HepG2 (cell line): ENCODE data around the gene ESPN. TPM values are rescaled to one million over a fixed set of nuclear protein-coding genes. Genes with fewer than 3 reads are reported as not detected.

Experiments
- ADNP ChIP-seq: sonication (generic); formaldehyde crosslinking; IDR thresholded peaks from 2 replicates; pipeline ENCODE4 v1.4.0; 2020; ENCODE audit warnings: missing genetic modification reagents
- GFI1 ChIP-seq: sonication (generic); formaldehyde crosslinking; IDR thresholded peaks from 2 replicates; pipeline ENCODE4 v1.5.0; 2020; ENCODE audit warnings: missing genetic modification reagents, mild to moderate bottlenecking, borderline replicate concordance
- GLI4 ChIP-seq: sonication (generic); formaldehyde crosslinking; IDR thresholded peaks from 2 replicates; pipeline ENCODE4 v1.5.1; 2020; ENCODE audit warnings: missing genetic modification reagents, mild to moderate bottlenecking, moderate library complexity, borderline replicate concordance
- HOXA3 ChIP-seq: sonication (generic); formaldehyde crosslinking; IDR thresholded peaks from 2 replicates; pipeline ENCODE4 v1.5.0; 2020; ENCODE audit warnings: missing genetic modification reagents
- MAFF ChIP-seq: IDR thresholded peaks from 2 replicates; pipeline ENCODE4 v1.6.1; 2011; ENCODE audit warnings: low read depth, low read length, improper control_type of control experiment
- MLLT10 ChIP-seq: sonication (generic); formaldehyde crosslinking; IDR thresholded peaks from 2 replicates; pipeline ENCODE4 v1.4.0; 2020; ENCODE audit warnings: missing genetic modification reagents
- NFIB ChIP-seq: sonication (generic); formaldehyde crosslinking; IDR thresholded peaks from 2 replicates; pipeline ENCODE4 v1.9.0; 2021; ENCODE audit warnings: missing genetic modification reagents, mild to moderate bottlenecking, borderline replicate concordance
- PLRG1 ChIP-seq: fragments of 450-650 bp; conservative IDR thresholded peaks from 2 replicates; pipeline ENCODE4 v1.6.1; 2016
- SMAD9 ChIP-seq: sonication (generic); formaldehyde crosslinking; IDR thresholded peaks from 2 replicates; pipeline ENCODE4 v1.5.1; 2020; ENCODE audit warnings: mild to moderate bottlenecking, missing genetic modification reagents
- ZBTB38 ChIP-seq: sonication (generic); formaldehyde crosslinking; IDR thresholded peaks from 2 replicates; pipeline ENCODE4 v1.5.1; 2020; ENCODE audit warnings: mild to moderate bottlenecking, missing genetic modification reagents
- ZKSCAN5 ChIP-seq: sonication (generic); formaldehyde crosslinking; IDR thresholded peaks from 2 replicates; pipeline ENCODE4 v1.5.1; 2020; ENCODE audit warnings: mild to moderate bottlenecking, missing genetic modification reagents
- ZNF225 ChIP-seq: sonication (generic); formaldehyde crosslinking; IDR thresholded peaks from 2 replicates; pipeline ENCODE4 v1.4.0; 2020; ENCODE audit warnings: mild to moderate bottlenecking, missing genetic modification reagents
- ZNF24 ChIP-seq: fragments of 450-650 bp; IDR thresholded peaks from 2 replicates; pipeline ENCODE4 v1.6.1; 2017; ENCODE audit warnings: antibody characterized with exemption, mild to moderate bottlenecking
- ZNF431 ChIP-seq: sonication (generic); formaldehyde crosslinking; IDR thresholded peaks from 2 replicates; pipeline ENCODE4 v1.9.0; 2022; ENCODE audit warnings: missing genetic modification reagents, low read depth, mild to moderate bottlenecking, borderline replicate concordance
- ZNF446 ChIP-seq: sonication (generic); formaldehyde crosslinking; IDR thresholded peaks from 2 replicates; pipeline ENCODE4 v1.5.0; 2020; ENCODE audit warnings: mild to moderate bottlenecking, missing genetic modification reagents
- ZNF629 ChIP-seq: sonication (generic); formaldehyde crosslinking; conservative IDR thresholded peaks from 2 replicates; pipeline ENCODE4 v1.5.0; 2020; ENCODE audit warnings: missing genetic modification reagents
- polyA plus RNA-seq, 8 experiments: library from polyadenylated mRNA; depleted of rRNA in 3 of 8; stranded (reverse) in 7 of 8; unstranded in 1 of 8; fragments of >200 nt; fragmentation: Illumina TruSeq in 4 of 8; extraction: Trizol in 4 of 8; gene quantifications; 2 replicates each; pipeline versions ENCODE4 v1.2.1 to v1.2.3, GENCODE V29; 2011 to 2016; ENCODE audit warnings: low read depth in 4 of 8, missing spikeins in 1 of 8, mixed read lengths in 1 of 8; ENCODE audit not compliant: insufficient read depth in 1 of 8
- total RNA-seq, 5 experiments: library from RNA; depleted of rRNA; stranded (reverse); fragments of >200 nt; fragmentation: Illumina TruSeq; extraction: Trizol; gene quantifications; 2 replicates each; pipeline ENCODE4 v1.2.3, GENCODE V29; 2016; ENCODE audit warnings: low read depth in 1 of 5
- TF ChIP-seq, protein P1 (sequence below): IDR thresholded peaks from 2 replicates; pipeline ENCODE4 v1.6.1; 2016; ENCODE audit warnings: missing compliant biosample characterization, missing genetic modification reagents, borderline replicate concordance
- TF ChIP-seq, protein P2 (sequence below): sonication (generic); formaldehyde crosslinking; IDR thresholded peaks from 2 replicates; pipeline ENCODE4 v1.4.0; 2020; ENCODE audit warnings: missing genetic modification reagents
- TF ChIP-seq, protein P3 (sequence below): IDR thresholded peaks from 2 replicates; pipeline ENCODE4 v1.6.1; 2018; ENCODE audit warnings: missing genetic modification reagents, mild to moderate bottlenecking, missing compliant biosample characterization
- TF ChIP-seq, protein P4 (sequence below): sonication (generic); formaldehyde crosslinking; IDR thresholded peaks from 2 replicates; pipeline ENCODE4 v1.4.0; 2020; ENCODE audit warnings: missing genetic modification reagents, borderline replicate concordance
- TF ChIP-seq, protein P5 (sequence below): IDR thresholded peaks from 2 replicates; pipeline ENCODE4 v1.6.1; 2016; ENCODE audit warnings: low read depth, control low read depth

The ESPN gene
- total and polyA plus RNA-seq, 2 of the 13 experiments (the other 11 are each of a cell fraction or from before 2014, with no cell fraction given): 48.6 to 54.2 TPM

DNA sequence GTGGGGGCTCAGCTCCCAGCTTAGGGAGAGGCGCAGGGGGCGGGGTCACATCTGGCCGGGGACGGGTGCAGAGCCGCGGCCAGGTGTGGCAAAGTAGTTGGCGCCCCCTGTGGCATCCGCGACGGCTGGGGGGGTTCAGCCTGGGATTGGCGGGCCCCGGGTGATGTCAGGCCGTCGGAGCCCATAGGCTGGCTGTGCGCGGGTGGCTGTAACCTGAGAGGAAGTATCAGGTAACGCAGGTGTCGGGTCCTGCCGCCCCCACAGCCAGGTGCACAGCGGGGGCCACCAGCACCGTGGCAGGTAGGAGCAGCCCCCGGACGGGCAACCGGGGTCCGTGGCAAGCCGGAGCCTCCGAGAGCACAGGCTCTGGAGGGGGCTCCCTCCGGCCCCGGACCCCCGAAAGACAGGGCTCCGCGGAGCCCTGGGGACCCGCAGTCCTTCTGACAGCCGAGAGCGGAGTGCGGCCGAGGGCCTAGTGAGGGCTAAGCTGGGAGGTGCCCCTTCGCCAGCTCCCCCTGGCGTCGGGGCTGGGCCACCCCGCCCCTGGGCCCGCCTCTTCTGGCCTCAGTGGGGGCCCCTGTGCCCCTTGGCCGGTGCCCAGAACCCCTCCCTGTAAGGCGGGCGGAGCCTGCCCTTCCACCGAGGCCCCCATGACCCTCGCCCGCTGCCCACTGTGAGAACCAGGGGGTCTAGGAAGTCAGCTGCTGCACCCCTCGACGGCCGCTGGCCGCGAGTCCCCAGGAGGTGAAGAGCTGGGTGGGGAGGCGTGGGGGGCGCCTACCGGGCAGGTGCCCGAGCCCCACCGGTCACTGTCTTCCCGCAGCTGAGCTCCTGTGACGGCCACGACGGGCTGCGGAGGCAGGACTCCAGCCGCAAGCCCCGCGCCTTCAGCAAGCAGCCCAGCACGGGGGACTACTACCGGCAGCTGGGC lies 23.5 kb downstream of the ESPN start (continued):
- TF ChIP-seq HOXA3 (CRISPR knock-in tag): 0 out of 2 replicates have a peak, but pooled peaks have one; percentile 49
- TF ChIP-seq, protein P1, sequence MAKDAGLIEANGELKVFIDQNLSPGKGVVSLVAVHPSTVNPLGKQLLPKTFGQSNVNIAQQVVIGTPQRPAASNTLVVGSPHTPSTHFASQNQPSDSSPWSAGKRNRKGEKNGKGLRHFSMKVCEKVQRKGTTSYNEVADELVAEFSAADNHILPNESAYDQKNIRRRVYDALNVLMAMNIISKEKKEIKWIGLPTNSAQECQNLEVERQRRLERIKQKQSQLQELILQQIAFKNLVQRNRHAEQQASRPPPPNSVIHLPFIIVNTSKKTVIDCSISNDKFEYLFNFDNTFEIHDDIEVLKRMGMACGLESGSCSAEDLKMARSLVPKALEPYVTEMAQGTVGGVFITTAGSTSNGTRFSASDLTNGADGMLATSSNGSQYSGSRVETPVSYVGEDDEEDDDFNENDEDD: peak; percentile 35; the same call in 1 of the 2 replicates
- TF ChIP-seq GLI4 (CRISPR knock-in tag): no peak
- no peak for TF ChIP-seq ZNF24
- no peak for TF ChIP-seq NFIB (CRISPR knock-in tag)
- TF ChIP-seq, protein P2, sequence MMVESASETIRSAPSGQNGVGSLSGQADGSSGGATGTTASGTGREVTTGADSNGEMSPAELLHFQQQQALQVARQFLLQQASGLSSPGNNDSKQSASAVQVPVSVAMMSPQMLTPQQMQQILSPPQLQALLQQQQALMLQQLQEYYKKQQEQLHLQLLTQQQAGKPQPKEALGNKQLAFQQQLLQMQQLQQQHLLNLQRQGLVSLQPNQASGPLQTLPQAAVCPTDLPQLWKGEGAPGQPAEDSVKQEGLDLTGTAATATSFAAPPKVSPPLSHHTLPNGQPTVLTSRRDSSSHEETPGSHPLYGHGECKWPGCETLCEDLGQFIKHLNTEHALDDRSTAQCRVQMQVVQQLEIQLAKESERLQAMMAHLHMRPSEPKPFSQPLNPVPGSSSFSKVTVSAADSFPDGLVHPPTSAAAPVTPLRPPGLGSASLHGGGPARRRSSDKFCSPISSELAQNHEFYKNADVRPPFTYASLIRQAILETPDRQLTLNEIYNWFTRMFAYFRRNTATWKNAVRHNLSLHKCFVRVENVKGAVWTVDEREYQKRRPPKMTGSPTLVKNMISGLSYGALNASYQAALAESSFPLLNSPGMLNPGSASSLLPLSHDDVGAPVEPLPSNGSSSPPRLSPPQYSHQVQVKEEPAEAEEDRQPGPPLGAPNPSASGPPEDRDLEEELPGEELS (CRISPR knock-in tag): 0 out of 2 replicates have a peak, but pooled peaks have one; percentile 21
- no peak for TF ChIP-seq ZNF446
- no peak for TF ChIP-seq ZNF629 (CRISPR knock-in tag)
- no peak for TF ChIP-seq ZNF431 (CRISPR knock-in tag)
- TF ChIP-seq GFI1: no peak; the same call in 1 of the 2 replicates
- no peak for TF ChIP-seq PLRG1
- TF ChIP-seq, protein P3, sequence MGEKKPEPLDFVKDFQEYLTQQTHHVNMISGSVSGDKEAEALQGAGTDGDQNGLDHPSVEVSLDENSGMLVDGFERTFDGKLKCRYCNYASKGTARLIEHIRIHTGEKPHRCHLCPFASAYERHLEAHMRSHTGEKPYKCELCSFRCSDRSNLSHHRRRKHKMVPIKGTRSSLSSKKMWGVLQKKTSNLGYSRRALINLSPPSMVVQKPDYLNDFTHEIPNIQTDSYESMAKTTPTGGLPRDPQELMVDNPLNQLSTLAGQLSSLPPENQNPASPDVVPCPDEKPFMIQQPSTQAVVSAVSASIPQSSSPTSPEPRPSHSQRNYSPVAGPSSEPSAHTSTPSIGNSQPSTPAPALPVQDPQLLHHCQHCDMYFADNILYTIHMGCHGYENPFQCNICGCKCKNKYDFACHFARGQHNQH (CRISPR knock-in tag): 0 out of 2 replicates have a peak, but pooled peaks have one; percentile 12
- TF ChIP-seq ZNF225: no peak
- no peak for TF ChIP-seq MLLT10 (CRISPR knock-in tag)
- TF ChIP-seq, protein P4, sequence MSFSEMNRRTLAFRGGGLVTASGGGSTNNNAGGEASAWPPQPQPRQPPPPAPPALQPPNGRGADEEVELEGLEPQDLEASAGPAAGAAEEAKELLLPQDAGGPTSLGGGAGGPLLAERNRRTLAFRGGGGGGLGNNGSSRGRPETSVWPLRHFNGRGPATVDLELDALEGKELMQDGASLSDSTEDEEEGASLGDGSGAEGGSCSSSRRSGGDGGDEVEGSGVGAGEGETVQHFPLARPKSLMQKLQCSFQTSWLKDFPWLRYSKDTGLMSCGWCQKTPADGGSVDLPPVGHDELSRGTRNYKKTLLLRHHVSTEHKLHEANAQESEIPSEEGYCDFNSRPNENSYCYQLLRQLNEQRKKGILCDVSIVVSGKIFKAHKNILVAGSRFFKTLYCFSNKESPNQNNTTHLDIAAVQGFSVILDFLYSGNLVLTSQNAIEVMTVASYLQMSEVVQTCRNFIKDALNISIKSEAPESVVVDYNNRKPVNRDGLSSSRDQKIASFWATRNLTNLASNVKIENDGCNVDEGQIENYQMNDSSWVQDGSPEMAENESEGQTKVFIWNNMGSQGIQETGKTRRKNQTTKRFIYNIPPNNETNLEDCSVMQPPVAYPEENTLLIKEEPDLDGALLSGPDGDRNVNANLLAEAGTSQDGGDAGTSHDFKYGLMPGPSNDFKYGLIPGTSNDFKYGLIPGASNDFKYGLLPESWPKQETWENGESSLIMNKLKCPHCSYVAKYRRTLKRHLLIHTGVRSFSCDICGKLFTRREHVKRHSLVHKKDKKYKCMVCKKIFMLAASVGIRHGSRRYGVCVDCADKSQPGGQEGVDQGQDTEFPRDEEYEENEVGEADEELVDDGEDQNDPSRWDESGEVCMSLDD: no peak; the same call in 1 of the 2 replicates
- TF ChIP-seq SMAD9 (CRISPR knock-in tag): no peak
- no peak for TF ChIP-seq MAFF
- TF ChIP-seq ZBTB38 (CRISPR knock-in tag): peak; percentile 60; the same call in 1 of the 2 replicates
- TF ChIP-seq, protein P5, sequence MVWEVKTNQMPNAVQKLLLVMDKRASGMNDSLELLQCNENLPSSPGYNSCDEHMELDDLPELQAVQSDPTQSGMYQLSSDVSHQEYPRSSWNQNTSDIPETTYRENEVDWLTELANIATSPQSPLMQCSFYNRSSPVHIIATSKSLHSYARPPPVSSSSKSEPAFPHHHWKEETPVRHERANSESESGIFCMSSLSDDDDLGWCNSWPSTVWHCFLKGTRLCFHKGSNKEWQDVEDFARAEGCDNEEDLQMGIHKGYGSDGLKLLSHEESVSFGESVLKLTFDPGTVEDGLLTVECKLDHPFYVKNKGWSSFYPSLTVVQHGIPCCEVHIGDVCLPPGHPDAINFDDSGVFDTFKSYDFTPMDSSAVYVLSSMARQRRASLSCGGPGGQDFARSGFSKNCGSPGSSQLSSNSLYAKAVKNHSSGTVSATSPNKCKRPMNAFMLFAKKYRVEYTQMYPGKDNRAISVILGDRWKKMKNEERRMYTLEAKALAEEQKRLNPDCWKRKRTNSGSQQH (CRISPR knock-in tag): no peak
- no peak for TF ChIP-seq ADNP (CRISPR knock-in tag)
- no peak for TF ChIP-seq ZKSCAN5
